PC-3 (cell line): ENCODE data around the gene TAP1. TPM values are rescaled to one million over a fixed set of nuclear protein-coding genes. Genes with fewer than 3 reads are reported as not detected.

Experiments used
- ATAC-seq: fragments of 200-7000 bp; cut with Tn5 transposase; 2 replicates; pipeline ENCODE4 v1.9.1; 2020; ENCODE audit warnings: mild to moderate bottlenecking, moderate library complexity
- BruUV-seq: library from RNA; stranded (reverse); fragments of 400-500 nt; replicated peaks from 2 replicates; lab custom pipeline; 2021; lab: Mats Ljungman, UMichigan
- CTCF ChIA-PET: fragments of 300-600 bp; sonication (Branson Sonifier 250); formaldehyde crosslinking; loops from one replicate; lab custom pipeline; 2022; ENCODE audit warnings: antibody characterized with exemption; lab: Charles Lee
- POLR2A ChIA-PET: fragments of 300-600 bp; sonication (Branson Sonifier 250); formaldehyde crosslinking; loops from one replicate; lab custom pipeline; 2022; ENCODE audit warnings: antibody characterized with exemption; ENCODE audit not compliant: unreplicated experiment; lab: Charles Lee
- DNase-seq: peaks from one replicate; pipeline ENCODE4 v3.0.0-alpha.2; 2015
- H2AFZ ChIP-seq: fragments of 300-600 bp; sonication (generic); 2 replicates; pipeline ENCODE4 v1.6.0; 2016; ENCODE audit warnings: antibody characterized with exemption, low read length
- H3F3A ChIP-seq: fragments of 300-600 bp; sonication (generic); one replicate; pipeline ENCODE4 v1.6.0; 2017; ENCODE audit warnings: antibody characterized with exemption, low read length, control low read depth, mild to moderate bottlenecking; ENCODE audit not compliant: unreplicated experiment
- H3K27ac ChIP-seq: fragments of 300-600 bp; sonication (generic); 2 replicates; pipeline ENCODE4 v1.5.1; 2016; ENCODE audit warnings: mild to moderate bottlenecking, low read length
- H3K27me3 ChIP-seq: fragments of 300-600 bp; sonication (generic); 2 replicates; pipeline ENCODE4 v1.6.1; 2016; ENCODE audit warnings: low read length, mixed read lengths
- H3K36me3 ChIP-seq: fragments of 300-600 bp; sonication (generic); 2 replicates; pipeline ENCODE4 v1.6.1; 2016; ENCODE audit warnings: low read depth, mixed run types, low read length, mixed read lengths
- H3K4me1 ChIP-seq: fragments of 300-600 bp; sonication (generic); 2 replicates; pipeline ENCODE4 v1.5.1; 2016; ENCODE audit warnings: low read length; ENCODE audit not compliant: insufficient read depth
- H3K4me2 ChIP-seq: fragments of 300-600 bp; sonication (generic); 2 replicates; pipeline ENCODE4 v1.6.0; 2016; ENCODE audit warnings: low read length
- H3K4me3 ChIP-seq: fragments of 300-600 bp; sonication (generic); 2 replicates; pipeline ENCODE4 v1.5.1; 2016; ENCODE audit warnings: mild to moderate bottlenecking, low read length, mixed read lengths
- H3K79me2 ChIP-seq: fragments of 300-600 bp; sonication (generic); 2 replicates; pipeline ENCODE4 v1.6.1; 2017; ENCODE audit warnings: low read length, mixed read lengths
- H3K9ac ChIP-seq: fragments of 300-600 bp; sonication (generic); 2 replicates; pipeline ENCODE4 v1.6.0; 2016; ENCODE audit warnings: mild to moderate bottlenecking, low read length
- H3K9me2 ChIP-seq: fragments of 300-600 bp; sonication (generic); replicated peaks from 2 replicates; pipeline ENCODE4 v1.6.1; 2016; ENCODE audit warnings: mixed run types, low read length, mixed read lengths
- H3K9me3 ChIP-seq: fragments of 300-600 bp; sonication (generic); 2 replicates; pipeline ENCODE4 v1.6.1; 2016; ENCODE audit warnings: low read length, mixed read lengths
- H4K20me1 ChIP-seq: fragments of 300-600 bp; sonication (generic); 2 replicates; pipeline ENCODE4 v1.6.1; 2016; ENCODE audit warnings: low read length, mixed read lengths
- CTCF ChIP-seq: fragments of 300-600 bp; sonication (generic); conservative IDR thresholded peaks from 2 replicates; pipeline ENCODE4 v1.5.1; 2017; ENCODE audit warnings: antibody characterized with exemption, low read depth, mild to moderate bottlenecking, low read length
- EZH2 ChIP-seq: fragments of 300-600 bp; sonication (generic); IDR thresholded peaks from one replicate; pipeline ENCODE4 v1.6.1; 2017; ENCODE audit warnings: antibody characterized with exemption, mild to moderate bottlenecking, low read length; ENCODE audit not compliant: unreplicated experiment
- EZH2phosphoT487 ChIP-seq: fragments of 300-600 bp; sonication (generic); IDR thresholded peaks from 2 replicates; pipeline ENCODE4 v1.6.1; 2018; ENCODE audit warnings: mild to moderate bottlenecking, antibody characterized with exemption, low read length, borderline replicate concordance
- intact Hi-C: fragments of 100-400 bp; cut with micrococcal nuclease; formaldehyde crosslinking; loops from 2 replicates; pipeline ENCODE4 v1.9.0; 2023
- total RNA-seq: library from RNA; depleted of rRNA; stranded (reverse); fragments of >200 nt; gene quantifications from 2 replicates; pipeline ENCODE4 v1.2.3, GENCODE V29; 2014

The TAP1 gene
- total RNA-seq, 1 experiment from 2014 or later = 15.8 TPM

- Histone ChIP-seq H3K4me2 (peak overlapping the region; percentile 89), H3K4me1 (peaks cover 10% of the 10 kb centered on the region), H3K9ac (peak overlapping the region; percentile 63), H3K4me3 (peak overlapping the region; percentile 85), H3K9me3 (no peaks in the 10 kb centered on the region), H2AFZ (peak overlapping the region; percentile 92), H3K79me2 (peaks cover 24% of the 10 kb centered on the region), H3K27ac (peak overlapping the region; percentile 3; the same call in 1 of the 2 replicates), H3K27me3 (no peaks in the 10 kb centered on the region), H3K9me2 (no peaks in the 10 kb centered on the region), H4K20me1 (no peaks in the 10 kb centered on the region), H3K36me3 (no peaks in the 10 kb centered on the region), H3F3A (no peaks in the 10 kb centered on the region)
- peak; percentile 99 for ATAC-seq
- TF ChIP-seq CTCF (no peak), EZH2phosphoT487 (no peak), EZH2 (no peak)
- TSS peak; percentile 63 for BruUV-seq
- CTCF ChIA-PET = interaction anchor here (1.1 to 1.5 kb wide), 3 partner anchors 39 to 90 kb away, joined by 3 to 10 read pairs (median 4); partner anchors contain the start of gene TAP2
- DNase-seq = peak; percentile 97
- intact Hi-C loops = loop anchor here (1.0 kb wide), 1 partner anchor 12 kb away; no protein-coding TSS in a partner anchor
- POLR2A ChIA-PET = interaction anchor here (0.6 to 1.6 kb wide), 2 partner anchors 68 to 77 kb away, joined by 3 to 8 read pairs; no protein-coding TSS in a partner anchor
Measured at GRCh38 chr6:32894085-32895005, 40.8 kb upstream of the TAP1 start.

GRCh38 chr6:32890831-32891230, 37.3 kb upstream of the TAP1 start:
- H4K20me1 ChIP-seq = no peaks in the 10 kb centered on the region
- H3K36me3 ChIP-seq = no peaks in the 10 kb centered on the region
- H3K9me2 ChIP-seq = no peaks in the 10 kb centered on the region
- CTCF ChIA-PET = no interaction called here
- H3K4me2 ChIP-seq = no peak overlapping the region
- H3K27me3 ChIP-seq = no peaks in the 10 kb centered on the region
- ATAC-seq (no peak), DNase-seq (no peak)
- no peak overlapping the region for H3K4me3 ChIP-seq
- POLR2A ChIA-PET = no interaction called here
- no peak overlapping the region for H3K27ac ChIP-seq
- H3K4me1 ChIP-seq = peaks cover 9% of the 10 kb centered on the region
- intact Hi-C loops = no loop called here
- no peaks in the 10 kb centered on the region for H3F3A ChIP-seq
- no peaks in the 10 kb centered on the region for H3K9me3 ChIP-seq
- no peak overlapping the region for H3K9ac ChIP-seq
- H2AFZ ChIP-seq = no peak overlapping the region
- TF ChIP-seq CTCF = no peak
- no TSS peak for BruUV-seq
- peaks cover 11% of the 10 kb centered on the region for H3K79me2 ChIP-seq

- TF ChIP-seq EZH2phosphoT487 (no peak), CTCF (no peak), EZH2 (no peak)
- BruUV-seq = no TSS peak
- Histone ChIP-seq H3F3A (no peaks in the 10 kb centered on the region), H3K27me3 (no peaks in the 10 kb centered on the region), H3K9me3 (no peaks in the 10 kb centered on the region), H3K4me1 (0 out of 2 replicates have a peak, but pooled peaks cover 4% of the 10 kb centered on the region), H3K79me2 (no peaks in the 10 kb centered on the region), H3K9ac (no peak overlapping the region), H3K9me2 (no peaks in the 10 kb centered on the region), H3K36me3 (no peaks in the 10 kb centered on the region), H3K4me3 (no peak overlapping the region), H4K20me1 (no peaks in the 10 kb centered on the region), H3K27ac (no peak overlapping the region), H3K4me2 (no peak overlapping the region), H2AFZ (no peak overlapping the region)
- ChIA-PET POLR2A (no interaction called here), CTCF (interaction anchor here (0.6 to 1.0 kb wide), 2 partner anchors 44 to 96 kb away, joined by 3 to 4 read pairs; no protein-coding TSS in a partner anchor)
- ATAC-seq = no peak
- no peak for DNase-seq
- intact Hi-C loops = loop anchor here (5.0 to 10.0 kb wide), 2 partner anchors 43 to 255 kb away; no protein-coding TSS in a partner anchor
Measured at GRCh38 chr6:32889533-32889932, 36.0 kb upstream of the TAP1 start.
